Measurements from ENCODE around the gene AACS.
"Not testable (repeated sequence)": the region's sequence is repeated elsewhere in the genome, so short reads cannot be mapped to it uniquely, and the experiment has no call there.

The AACS gene

GRCh38 chr12:125128439-125129178, 63.4 kb downstream of the AACS start:
- DNase-seq, result no peak

- no peak for DNase-seq
These were observed 63.9 kb downstream of the AACS start for GRCh38 chr12:125129179-125129571.

- no peak for DNase-seq
These were observed 64.5 kb downstream of the AACS start for GRCh38 chr12:125129591-125130255.

- DNase-seq, result no peak
These were observed 66.7 kb downstream of the AACS start for GRCh38 chr12:125131958-125132357.

GRCh38 chr12:125132698-125133400, 67.6 kb downstream of the AACS start:
- DNase-seq, result no peak

- no peak for DNase-seq
These were observed 68.4 kb downstream of the AACS start for GRCh38 chr12:125133616-125134015.

GRCh38 chr12:125134576-125134975, 69.3 kb downstream of the AACS start:
- DNase-seq, result no peak

GRCh38 chr12:125135906-125136305, 70.7 kb downstream of the AACS start:
- no peak for DNase-seq

GRCh38 chr12:125136702-125137101, 71.5 kb downstream of the AACS start:
- DNase-seq, result no peak

GRCh38 chr12:125137766-125138344, 72.6 kb downstream of the AACS start:
- no peak for DNase-seq

- no peak for DNase-seq
These were observed 75.3 kb downstream of the AACS start for GRCh38 chr12:125140279-125141209.

- not testable (repeated sequence) for DNase-seq
These were observed 76.0 kb downstream of the AACS start for GRCh38 chr12:125141210-125141573.

GRCh38 chr12:125142601-125143000, 77.4 kb downstream of the AACS start:
- no peak for DNase-seq

- no peak for DNase-seq
These were observed 78.3 kb downstream of the AACS start for GRCh38 chr12:125143491-125143890.

GRCh38 chr12:125145196-125145595, 80.0 kb downstream of the AACS start:
- DNase-seq, result no peak

- no peak for DNase-seq
These were observed 83.1 kb downstream of the AACS start for GRCh38 chr12:125148316-125148715.

GRCh38 chr12:125149160-125150108, 84.2 kb downstream of the AACS start:
- DNase-seq, result no peak

- no peak for DNase-seq
These were observed 86.0 kb downstream of the AACS start for GRCh38 chr12:125151284-125151683.

GRCh38 chr12:125152463-125152862, 87.2 kb downstream of the AACS start:
- no peak for DNase-seq

GRCh38 chr12:125155366-125155765, 90.1 kb downstream of the AACS start:
- DNase-seq, result no peak

- DNase-seq, result no peak
These were observed 91.9 kb downstream of the AACS start for GRCh38 chr12:125157177-125157576.
